Glutamatergic neuron (in vitro differentiated cells): ENCODE results near the gene CCDC154. TPM values are rescaled to one million over a fixed set of nuclear protein-coding genes. Genes with fewer than 3 reads are reported as not detected.
A peak's percentile ranks its signal among the peaks of the same experiment; 100 is the strongest.

Source experiments
- DNase-seq: peaks from one replicate; pipeline ENCODE4 v3.0.0; 2022
- H3K27ac Mint-ChIP-seq: one replicate; pipeline ENCODE4 v1.8.0; 2020; ENCODE audit warnings: mild to moderate bottlenecking, mixed read lengths, inconsistent platforms; ENCODE audit not compliant: unreplicated experiment
- H3K27me3 Mint-ChIP-seq: one replicate; pipeline ENCODE4 v1.8.0; 2020; ENCODE audit warnings: mild to moderate bottlenecking, moderate library complexity, mixed read lengths, inconsistent platforms; ENCODE audit not compliant: unreplicated experiment
- H3K36me3 Mint-ChIP-seq: one replicate; pipeline ENCODE4 v1.8.0; 2020; ENCODE audit warnings: mild to moderate bottlenecking, mixed read lengths, inconsistent platforms; ENCODE audit not compliant: unreplicated experiment
- H3K4me1 Mint-ChIP-seq: one replicate; pipeline ENCODE4 v1.8.0; 2020; ENCODE audit warnings: mild to moderate bottlenecking, low read depth, mixed read lengths, inconsistent platforms; ENCODE audit not compliant: unreplicated experiment
- H3K4me3 Mint-ChIP-seq: one replicate; pipeline ENCODE4 v1.8.0; 2020; ENCODE audit warnings: mild to moderate bottlenecking, mixed read lengths, inconsistent platforms; ENCODE audit not compliant: unreplicated experiment
- H3K9me3 Mint-ChIP-seq: one replicate; pipeline ENCODE4 v1.8.0; 2020; ENCODE audit warnings: mild to moderate bottlenecking, moderate library complexity, mixed read lengths, inconsistent platforms; ENCODE audit not compliant: unreplicated experiment
- CTCF ChIP-seq: fragments of 200-600 bp; sonication (generic); IDR thresholded peaks from one replicate; pipeline ENCODE4 v1.5.0; 2021; ENCODE audit not compliant: partially characterized antibody, unreplicated experiment
- total RNA-seq: library from RNA; stranded (reverse); fragmentation: NEBNext Ultra II Directional; extraction: Animal tissue kit (Norgen Biotek cat#: 25700); gene quantifications from one replicate; pipeline ENCODE4 v1.2.1, GENCODE V29; 2021; ENCODE audit not compliant: unreplicated experiment

Gene CCDC154
- total RNA-seq, 1 donor from 2014 or later, result 4.2 TPM

- peaks cover 9% of the 10 kb centered on the region for H3K4me1 Mint-ChIP-seq
- peak; percentile 78 for DNase-seq
- H3K27ac Mint-ChIP-seq, result peak overlapping the region; percentile 79
- peak; percentile 9 for TF ChIP-seq CTCF
- H3K9me3 Mint-ChIP-seq, result no peaks in the 10 kb centered on the region
- no peaks in the 10 kb centered on the region for H3K36me3 Mint-ChIP-seq
- H3K4me3 Mint-ChIP-seq, result peak overlapping the region; percentile 52
- H3K27me3 Mint-ChIP-seq, result peaks cover 6% of the 10 kb centered on the region
Observed at GRCh38 chr16:1426734-1427471, 17.5 kb downstream of the CCDC154 start.

- Mint-ChIP-seq H3K4me1 (peaks cover 9% of the 10 kb centered on the region), H3K27ac (peak overlapping the region; percentile 73), H3K9me3 (peaks cover 3% of the 10 kb centered on the region), H3K4me3 (no peak overlapping the region), H3K27me3 (peaks cover 7% of the 10 kb centered on the region), H3K36me3 (no peaks in the 10 kb centered on the region)
- no peak for TF ChIP-seq CTCF
- no peak for DNase-seq
Observed at GRCh38 chr16:1425616-1426370, 18.6 kb downstream of the CCDC154 start.

GRCh38 chr16:1424028-1424427 lies 20.3 kb downstream of the CCDC154 start:
- Mint-ChIP-seq H3K4me3 (no peak overlapping the region), H3K4me1 (peaks cover 9% of the 10 kb centered on the region), H3K36me3 (no peaks in the 10 kb centered on the region), H3K27ac (no peak overlapping the region), H3K9me3 (peaks cover 11% of the 10 kb centered on the region), H3K27me3 (peaks cover 9% of the 10 kb centered on the region)
- no peak for DNase-seq
- TF ChIP-seq CTCF, result no peak

- Mint-ChIP-seq H3K27ac (peak overlapping the region; percentile 52), H3K4me3 (peak overlapping the region; percentile 73), H3K9me3 (peaks cover 11% of the 10 kb centered on the region), H3K36me3 (no peaks in the 10 kb centered on the region), H3K4me1 (peaks cover 10% of the 10 kb centered on the region), H3K27me3 (peaks cover 8% of the 10 kb centered on the region)
- no peak for TF ChIP-seq CTCF
- no peak for DNase-seq
Observed at GRCh38 chr16:1422076-1422475, 22.3 kb downstream of the CCDC154 start.

GRCh38 chr16:1420111-1420539 lies 24.2 kb downstream of the CCDC154 start:
- Mint-ChIP-seq H3K36me3 (no peaks in the 10 kb centered on the region), H3K9me3 (peaks cover 13% of the 10 kb centered on the region), H3K4me3 (peak overlapping the region; percentile 94), H3K27ac (peak overlapping the region; percentile 64), H3K4me1 (peaks cover 2% of the 10 kb centered on the region), H3K27me3 (peaks cover 9% of the 10 kb centered on the region)
- DNase-seq, result no peak
- no peak for TF ChIP-seq CTCF
